NCI-H510A treated with DMSO at 0.1 percent for 48 hours (cell line): ENCODE results near the gene EDC3.
"Not testable (repeated sequence)": the region's sequence is repeated elsewhere in the genome, so short reads cannot be mapped to it uniquely, and the experiment has no call there.

Experiments
- DNase-seq: peaks from one replicate; lab custom pipeline; 2025; lab: John Stamatoyannopoulos, UW

Gene EDC3

GRCh38 chr15:74611834-74612233 is 84.0 kb downstream of the EDC3 start:
- no peak for DNase-seq

GRCh38 chr15:74611341-74611740 is 84.5 kb downstream of the EDC3 start:
- DNase-seq: no peak

GRCh38 chr15:74610302-74610951 is 85.4 kb downstream of the EDC3 start:
- no peak for DNase-seq

- no peak for DNase-seq
Measured at GRCh38 chr15:74609938-74610301, 85.9 kb downstream of the EDC3 start.

- DNase-seq: no peak
Measured at GRCh38 chr15:74608786-74609185, 87.0 kb downstream of the EDC3 start.

- DNase-seq: no peak
Measured at GRCh38 chr15:74605795-74606150, 90.1 kb downstream of the EDC3 start.

GRCh38 chr15:74604983-74605794 is 90.6 kb downstream of the EDC3 start:
- DNase-seq: no peak

GRCh38 chr15:74603789-74604705 is 91.8 kb downstream of the EDC3 start:
- DNase-seq: no peak

GRCh38 chr15:74603026-74603788 is 92.6 kb downstream of the EDC3 start:
- DNase-seq: no peak

GRCh38 chr15:74599156-74599555 is 96.7 kb downstream of the EDC3 start:
- DNase-seq: no peak

- DNase-seq: peak; percentile 81
Measured at GRCh38 chr15:74598126-74598842, 97.5 kb downstream of the EDC3 start.

- DNase-seq: not testable (repeated sequence)
Measured at GRCh38 chr15:74597146-74597705, 98.6 kb downstream of the EDC3 start.

- DNase-seq: not testable (repeated sequence)
Measured at GRCh38 chr15:74596736-74597135, 99.1 kb downstream of the EDC3 start.

- DNase-seq: no peak
Measured at GRCh38 chr15:74595271-74595670, 100.6 kb downstream of the EDC3 start.

- no peak for DNase-seq
Measured at GRCh38 chr15:74594455-74594854, 101.4 kb downstream of the EDC3 start.

GRCh38 chr15:74593122-74593521 is 102.7 kb downstream of the EDC3 start:
- no peak for DNase-seq

GRCh38 chr15:74592222-74592621 is 103.6 kb downstream of the EDC3 start:
- no peak for DNase-seq

- no peak for DNase-seq
Measured at GRCh38 chr15:74589826-74590225, 106.0 kb downstream of the EDC3 start.

GRCh38 chr15:74585857-74586256 is 110.0 kb downstream of the EDC3 start:
- DNase-seq: no peak

- no peak for DNase-seq
Measured at GRCh38 chr15:74585191-74585590, 110.6 kb downstream of the EDC3 start.

- DNase-seq: no peak
Measured at GRCh38 chr15:74584779-74585178, 111.0 kb downstream of the EDC3 start.
